Activated CD8-positive, alpha-beta memory T cell treated with anti-CD3 and anti-CD28 coated beads for 36 hours (primary cell): ENCODE measurements around the gene IST1. TPM values are rescaled to one million over a fixed set of nuclear protein-coding genes. Genes with fewer than 3 reads are reported as not detected.

Source experiments
- CTCF ChIA-PET: fragments of 350-600 bp; sonication (Branson Sonifier 250); formaldehyde crosslinking; loops from one replicate; lab custom pipeline; 2021; ENCODE audit warnings: antibody characterized with exemption; lab: Charles Lee
- POLR2A ChIA-PET: fragments of 350-600 bp; sonication (Branson Sonifier 250); formaldehyde crosslinking; loops from one replicate; lab custom pipeline; 2021; ENCODE audit warnings: antibody characterized with exemption; lab: Charles Lee
- total RNA-seq, 2 experiments: library from RNA; stranded (reverse); gene quantifications; one replicate each; pipeline ENCODE4 v1.2.3, GENCODE V29; 2021

Gene IST1
- total RNA-seq, 2 experiments from 2014 or later: 152 to 153 TPM

- ChIA-PET POLR2A (no interaction called here), CTCF (interaction anchor here (2.0 kb wide), 1 partner anchor 13 kb away, joined by 5 read pairs; no protein-coding TSS in a partner anchor)
Observed at GRCh38 chr16:71974068-71974818, 78.9 kb downstream of the IST1 start.

Other genes starting within 250 kb of the IST1 start
- 10 to 100 TPM; 12.7 to 13.0 TPM for gene PHLPP2, start 170.8 kb upstream of the IST1 start, total RNA-seq
- gene AP1G1, start 86.7 kb upstream of the IST1 start, total RNA-seq: 10 to 100 TPM; 71.8 to 74.5 TPM
- gene ATXN1L, start 49.6 kb upstream of the IST1 start, total RNA-seq: 10 to 100 TPM; 16.5 to 16.6 TPM
- 1 to 10 TPM; 3.1 to 4.0 TPM for gene ZNF821, start 11.3 kb upstream of the IST1 start, total RNA-seq
- gene PKD1L3, start 104.9 kb downstream of the IST1 start, total RNA-seq: under 1 TPM in 1 of 2 experiments, not detected in 1; 0.04 TPM
- 10 to 100 TPM; 31.1 to 31.8 TPM for gene DHODH, start 113.2 kb downstream of the IST1 start, total RNA-seq
- not detected for gene HP, start 159.0 kb downstream of the IST1 start, total RNA-seq
- not detected for gene HPR, start 167.7 kb downstream of the IST1 start, total RNA-seq
- 10 to 100 TPM; 30.8 to 31.0 TPM for gene TXNL4B, start 198.1 kb downstream of the IST1 start, total RNA-seq
- gene DHX38, start 198.3 kb downstream of the IST1 start, total RNA-seq: 10 to 100 TPM; 87.4 to 87.6 TPM